HEK293 (cell line): ENCODE results near the gene TNN.

ENCODE experiments used
- CTCF ChIA-PET: fragments of 350-600 bp; formaldehyde crosslinking; extraction: SDS; loops from one replicate; lab custom pipeline; 2021; ENCODE audit warnings: antibody characterized with exemption; lab: Yijun Ruan, JAX
- POLR2A ChIA-PET: fragments of 300-600 bp; formaldehyde crosslinking; extraction: SDS; loops from one replicate; lab custom pipeline; 2020; ENCODE audit warnings: antibody characterized with exemption, inconsistent platforms; lab: Yijun Ruan, JAX
- H3K27ac ChIP-seq: fragments of 200-500 bp; sonication (Bioruptor generic); 2 replicates; pipeline ENCODE4 v1.5.1; 2014; ENCODE audit warnings: low read depth, low read length, control low read depth, inconsistent platforms; ENCODE audit errors: extremely low read depth
- H3K36me3 ChIP-seq, 2 experiments: fragments of 200-500 bp in 1 of 2; sonication (Bioruptor generic) in 1 of 2; 1 replicate in 1 of 2; 2 replicates in 1 of 2; pipeline ENCODE4 v1.5.1; 2014 to 2017; ENCODE audit warnings: inconsistent platforms in 2 of 2, low read length in 2 of 2; ENCODE audit not compliant: control insufficient read depth in 2 of 2, insufficient read depth in 1 of 2
- H3K4me1 ChIP-seq: fragments of 200-500 bp; sonication (Bioruptor generic); 2 replicates; pipeline ENCODE4 v1.5.1; 2014; ENCODE audit warnings: mild to moderate bottlenecking, low read length, inconsistent platforms; ENCODE audit not compliant: control insufficient read depth, insufficient read depth
- H3K4me3 ChIP-seq: 2 replicates; pipeline ENCODE4 v1.5.1; 2011; ENCODE audit warnings: low read depth, mild to moderate bottlenecking, control low read depth, low read length, moderate library complexity
- H3K9me3 ChIP-seq: fragments of 200-500 bp; sonication (Bioruptor generic); 2 replicates; pipeline ENCODE4 v1.5.1; 2014; ENCODE audit warnings: low read depth, low read length, inconsistent platforms; ENCODE audit not compliant: control insufficient read depth, insufficient read depth
- GLIS2 ChIP-seq: fragments of 450-650 bp; formaldehyde crosslinking; IDR thresholded peaks from 2 replicates; pipeline ENCODE4 v1.5.1; 2016; ENCODE audit warnings: missing biosample characterization, missing genetic modification characterization
- HOXC10 ChIP-seq: sonication (generic); formaldehyde crosslinking; IDR thresholded peaks from 2 replicates; pipeline ENCODE4 v1.8.1; 2023; ENCODE audit warnings: mild to moderate bottlenecking, missing genetic modification reagents
- HOXD13 ChIP-seq: sonication (generic); formaldehyde crosslinking; IDR thresholded peaks from 2 replicates; pipeline ENCODE4 v1.8.0; 2022; ENCODE audit warnings: missing genetic modification reagents, borderline replicate concordance
- PATZ1 ChIP-seq: fragments of 450-650 bp; formaldehyde crosslinking; IDR thresholded peaks from 2 replicates; pipeline ENCODE4 v1.5.1; 2016; ENCODE audit warnings: missing biosample characterization, missing genetic modification characterization
- PRDM1 ChIP-seq: fragments of 450-650 bp; formaldehyde crosslinking; IDR thresholded peaks from 2 replicates; pipeline ENCODE4; 2016; ENCODE audit warnings: missing biosample characterization, missing genetic modification characterization
- ZBTB44 ChIP-seq: fragments of 450-650 bp; IDR thresholded peaks from 2 replicates; pipeline ENCODE4 v1.5.1; 2018; ENCODE audit warnings: missing biosample characterization, mild to moderate bottlenecking, missing genetic modification characterization
- ZNF132 ChIP-seq: fragments of 450-650 bp; formaldehyde crosslinking; IDR thresholded peaks from 2 replicates; pipeline ENCODE4 v1.5.1; 2017; ENCODE audit warnings: missing biosample characterization, missing genetic modification characterization, borderline replicate concordance
- ZNF133 ChIP-seq: fragments of 450-650 bp; formaldehyde crosslinking; IDR thresholded peaks from 2 replicates; pipeline ENCODE4 v1.5.1; 2016; ENCODE audit warnings: missing biosample characterization, missing genetic modification characterization
- ZNF140 ChIP-seq: fragments of 450-650 bp; formaldehyde crosslinking; IDR thresholded peaks from 2 replicates; pipeline ENCODE4 v1.5.1; 2016; ENCODE audit warnings: missing biosample characterization, missing genetic modification characterization
- ZNF2 ChIP-seq: fragments of 450-650 bp; formaldehyde crosslinking; IDR thresholded peaks from 2 replicates; pipeline ENCODE4 v1.5.1; 2016; ENCODE audit warnings: missing biosample characterization, missing genetic modification characterization
- ZNF239 ChIP-seq: fragments of 450-650 bp; formaldehyde crosslinking; IDR thresholded peaks from 2 replicates; pipeline ENCODE4 v1.5.1; 2016; ENCODE audit warnings: missing biosample characterization, missing genetic modification characterization
- ZNF354C ChIP-seq: fragments of 450-650 bp; formaldehyde crosslinking; IDR thresholded peaks from 2 replicates; pipeline ENCODE4 v1.5.1; 2016; ENCODE audit warnings: missing biosample characterization, missing genetic modification characterization, low read depth, borderline replicate concordance
- ZNF366 ChIP-seq: fragments of 450-650 bp; formaldehyde crosslinking; conservative IDR thresholded peaks from 2 replicates; pipeline ENCODE4 v1.5.1; 2016; ENCODE audit warnings: missing biosample characterization, missing genetic modification characterization
- ZNF555 ChIP-seq: fragments of 450-650 bp; formaldehyde crosslinking; conservative IDR thresholded peaks from 2 replicates; pipeline ENCODE4 v1.5.1; 2017; ENCODE audit warnings: missing biosample characterization, mild to moderate bottlenecking, missing genetic modification characterization, inconsistent platforms
- ZNF571 ChIP-seq: fragments of 450-650 bp; formaldehyde crosslinking; IDR thresholded peaks from 2 replicates; pipeline ENCODE4 v1.5.0; 2017; ENCODE audit warnings: missing biosample characterization, missing genetic modification characterization
- ZNF623 ChIP-seq: fragments of 450-650 bp; formaldehyde crosslinking; IDR thresholded peaks from 2 replicates; pipeline ENCODE4 v1.5.1; 2016; ENCODE audit warnings: missing biosample characterization, missing genetic modification characterization
- ZNF658 ChIP-seq: fragments of 450-650 bp; formaldehyde crosslinking; IDR thresholded peaks from 2 replicates; pipeline ENCODE4; 2016; ENCODE audit warnings: missing biosample characterization, missing genetic modification characterization
- ZNF776 ChIP-seq: fragments of 450-650 bp; formaldehyde crosslinking; IDR thresholded peaks from 2 replicates; pipeline ENCODE4 v1.5.0; 2017; ENCODE audit warnings: missing biosample characterization, missing genetic modification characterization, borderline replicate concordance
- ZNF830 ChIP-seq: fragments of 450-650 bp; IDR thresholded peaks from 2 replicates; pipeline ENCODE4 v1.5.0; 2018; ENCODE audit warnings: missing biosample characterization, missing genetic modification characterization, low read depth, mild to moderate bottlenecking, moderate library complexity
- ZSCAN5A ChIP-seq: fragments of 450-650 bp; formaldehyde crosslinking; IDR thresholded peaks from 2 replicates; pipeline ENCODE4 v1.5.1; 2016; ENCODE audit warnings: missing biosample characterization, missing genetic modification characterization
- TF ChIP-seq, protein P1 (sequence below): fragments of 450-650 bp; formaldehyde crosslinking; IDR thresholded peaks from 2 replicates; pipeline ENCODE4 v1.5.1; 2016; ENCODE audit warnings: missing biosample characterization, missing genetic modification characterization

The TNN gene

GRCh38 chr1:175146529-175147213 is 79.0 kb downstream of the TNN start (continued):
- TF ChIP-seq ZNF239 (no peak), HOXC10 (CRISPR knock-in tag) (no peak), ZNF555 (no peak), ZBTB44 (tag by site-specific recombination) (no peak), ZNF658 (tag by site-specific recombination) (no peak), ZNF354C (tag by site-specific recombination) (no peak), ZNF366 (tag by site-specific recombination) (peak; percentile 29; the same call in 1 of the 2 replicates), ZNF571 (tag by site-specific recombination) (no peak), GLIS2 (tag by site-specific recombination) (no peak), ZSCAN5A (no peak), ZNF830 (tag by site-specific recombination) (no peak), ZNF776 (tag by site-specific recombination) (no peak), ZNF140 (tag by site-specific recombination) (no peak), ZNF623 (tag by site-specific recombination) (no peak), ZNF2 (tag by site-specific recombination) (peak; percentile 79)
- TF ChIP-seq, all 188 proteins: peak for 6

DNA sequence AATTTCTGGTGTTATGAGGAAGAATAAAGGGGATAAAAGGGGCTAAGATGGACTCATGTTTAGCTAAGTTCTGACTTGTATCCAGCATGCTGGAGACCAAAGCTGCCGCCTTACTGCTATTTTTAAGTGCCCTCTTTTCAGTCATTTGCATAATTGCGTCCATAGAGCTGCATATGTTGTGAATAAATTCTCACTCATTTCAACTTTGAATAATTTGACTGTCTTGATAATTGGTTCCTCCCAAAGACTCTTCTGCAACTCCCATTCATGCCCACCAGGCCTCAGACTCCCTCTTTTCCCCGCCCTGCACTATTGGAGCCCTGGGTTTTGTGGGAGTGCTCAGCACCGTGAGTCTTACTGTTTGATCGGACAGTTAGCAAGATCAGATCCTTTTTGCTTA is 79.9 kb downstream of the TNN start:
- TF ChIP-seq PRDM1 (tag by site-specific recombination) (no peak), HOXD13 (CRISPR knock-in tag) (no peak), PATZ1 (tag by site-specific recombination) (no peak), ZNF132 (no peak)
- Histone ChIP-seq H3K36me3 (no peaks in the 10 kb centered on the region), H3K4me1 (no peaks in the 10 kb centered on the region), H3K9me3 (no peaks in the 10 kb centered on the region), H3K4me3 (no peak overlapping the region), H3K27ac (no peak overlapping the region)
- ChIA-PET POLR2A (no interaction called here), CTCF (interaction anchor here (0.6 to 4.1 kb wide), 16 partner anchors 8 to 204 kb away, joined by 3 to 43 read pairs (median 4); no protein-coding TSS in a partner anchor)

GRCh38 chr1:175148068-175148467 is 80.4 kb downstream of the TNN start:
- H3K4me1 ChIP-seq: no peaks in the 10 kb centered on the region
- no peak for TF ChIP-seq HOXD13 (CRISPR knock-in tag)
- TF ChIP-seq ZNF133: no peak
- TF ChIP-seq ZNF2 (tag by site-specific recombination): no peak
- TF ChIP-seq, protein P1, sequence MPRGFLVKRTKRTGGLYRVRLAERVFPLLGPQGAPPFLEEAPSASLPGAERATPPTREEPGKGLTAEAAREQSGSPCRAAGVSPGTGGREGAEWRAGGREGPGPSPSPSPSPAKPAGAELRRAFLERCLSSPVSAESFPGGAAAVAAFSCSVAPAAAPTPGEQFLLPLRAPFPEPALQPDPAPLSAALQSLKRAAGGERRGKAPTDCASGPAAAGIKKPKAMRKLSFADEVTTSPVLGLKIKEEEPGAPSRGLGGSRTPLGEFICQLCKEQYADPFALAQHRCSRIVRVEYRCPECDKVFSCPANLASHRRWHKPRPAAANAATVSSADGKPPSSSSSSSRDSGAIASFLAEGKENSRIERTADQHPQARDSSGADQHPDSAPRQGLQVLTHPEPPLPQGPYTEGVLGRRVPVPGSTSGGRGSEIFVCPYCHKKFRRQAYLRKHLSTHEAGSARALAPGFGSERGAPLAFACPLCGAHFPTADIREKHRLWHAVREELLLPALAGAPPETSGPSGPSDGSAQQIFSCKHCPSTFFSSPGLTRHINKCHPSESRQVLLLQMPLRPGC (tag by site-specific recombination): no peak
- ChIA-PET POLR2A (no interaction called here), CTCF (interaction anchor here (0.7 to 5.8 kb wide), 13 partner anchors 7 to 225 kb away, joined by 3 to 156 read pairs (median 7); no protein-coding TSS in a partner anchor)
- no peak overlapping the region for H3K4me3 ChIP-seq
- no peaks in the 10 kb centered on the region for H3K36me3 ChIP-seq
- no peak overlapping the region for H3K27ac ChIP-seq
- H3K9me3 ChIP-seq: no peaks in the 10 kb centered on the region
